Keratinocyte (primary cell): Measurements from ENCODE around the gene FCHSD1. TPM values are rescaled to one million over a fixed set of nuclear protein-coding genes. Genes with fewer than 3 reads are reported as not detected.

Source experiments
- DNase-seq: peaks from one replicate; pipeline ENCODE4 v3.0.0-alpha.2; 2011; ENCODE audit warnings: low read depth, missing footprints, low spot score
- FAIRE-seq: peaks from 2 replicates; lab custom pipeline; 2011; peaks lifted over from hg19 to GRCh38; lab: Jason Lieb, UNC
- H2AFZ ChIP-seq: 2 replicates; pipeline ENCODE4 v1.6.0; 2012; ENCODE audit warnings: low read length, control low read depth, inconsistent platforms; ENCODE audit not compliant: control insufficient read depth
- H3K27ac ChIP-seq: 2 replicates; pipeline ENCODE4 v1.5.1; 2011; ENCODE audit warnings: low read length; ENCODE audit not compliant: control insufficient read depth, insufficient read depth
- H3K27me3 ChIP-seq: 3 replicates; pipeline ENCODE4 v1.6.0; 2011; ENCODE audit warnings: low read length; ENCODE audit not compliant: control insufficient read depth, insufficient read depth; ENCODE audit errors: extremely low read depth
- H3K36me3 ChIP-seq, 2 experiments: 2 replicates in 1 of 2; 3 replicates in 1 of 2; pipeline ENCODE4 v1.5.1; 2011; ENCODE audit warnings: low read length in 2 of 2, mild to moderate bottlenecking in 1 of 2; ENCODE audit not compliant: control insufficient read depth in 2 of 2, insufficient read depth in 2 of 2; ENCODE audit errors: extremely low read depth in 1 of 2
- H3K4me1 ChIP-seq: 3 replicates; pipeline ENCODE4 v1.5.1; 2011; ENCODE audit warnings: low read length; ENCODE audit not compliant: control insufficient read depth, insufficient read depth; ENCODE audit errors: extremely low read depth
- H3K4me2 ChIP-seq: 3 replicates; pipeline ENCODE4 v1.6.0; 2011; ENCODE audit warnings: low read depth, low read length; ENCODE audit not compliant: control insufficient read depth, insufficient read depth; ENCODE audit errors: extremely low read depth
- H3K4me3 ChIP-seq, 3 experiments: fragments of 200-600 bp in 1 of 3; sonication (generic) in 1 of 3; 2 replicates in 2 of 3; 3 replicates in 1 of 3; pipeline ENCODE4 v1.5.1; 2011 to 2016; ENCODE audit warnings: low read length in 3 of 3, mild to moderate bottlenecking in 3 of 3, control low read depth in 2 of 3, inconsistent platforms in 1 of 3, low read depth in 1 of 3, mixed read lengths in 1 of 3, mixed run types in 1 of 3, moderate library complexity in 1 of 3; ENCODE audit not compliant: control insufficient read depth in 2 of 3, insufficient read depth in 2 of 3; ENCODE audit errors: extremely low read depth in 1 of 3
- H3K79me2 ChIP-seq: 2 replicates; pipeline ENCODE4 v1.6.0; 2012; ENCODE audit warnings: low read length; ENCODE audit not compliant: control insufficient read depth, insufficient read depth
- H3K9ac ChIP-seq: 3 replicates; pipeline ENCODE4 v1.6.0; 2011; ENCODE audit warnings: low read length; ENCODE audit not compliant: control insufficient read depth, insufficient read depth; ENCODE audit errors: extremely low read depth
- H3K9me1 ChIP-seq: 3 replicates; pipeline ENCODE4 v1.6.0; 2011; ENCODE audit warnings: low read length; ENCODE audit not compliant: control insufficient read depth, insufficient read depth; ENCODE audit errors: extremely low read depth
- H3K9me3 ChIP-seq: 2 replicates; pipeline ENCODE4 v1.5.1; 2012; ENCODE audit warnings: low read depth, low read length; ENCODE audit not compliant: control insufficient read depth
- H4K20me1 ChIP-seq: 3 replicates; pipeline ENCODE4 v1.6.0; 2011; ENCODE audit warnings: low read length; ENCODE audit not compliant: control insufficient read depth, insufficient read depth; ENCODE audit errors: extremely low read depth
- EZH2 ChIP-seq: IDR thresholded peaks from one replicate; pipeline ENCODE4 v1.6.1; 2012; ENCODE audit warnings: inconsistent platforms, mild to moderate bottlenecking, low read length, moderate library complexity
- dilution Hi-C: fragments of 300-500 bp; cut with MboI; formaldehyde crosslinking; loops from one replicate; pipeline ENCODE4 v1.7.0; 2020; ENCODE audit warnings: low sequenced_read_pairs; ENCODE audit not compliant: extremely low pct_ligation_motif_present
- polyA plus RNA-seq, 5 experiments: library from polyadenylated mRNA; depleted of rRNA in 3 of 5; stranded (reverse) in 3 of 5; stranded (forward) in 1 of 5; unstranded in 1 of 5; fragments of >200 nt; gene quantifications; 1 replicate in 1 of 5; 2 replicates in 3 of 5; 3 replicates in 1 of 5; pipeline versions ENCODE4 v1.2.1 to v1.2.3, GENCODE V29; 2011 to 2012; ENCODE audit warnings: missing spikeins in 2 of 5, low read depth in 1 of 5, low replicate concordance in 1 of 5
- TF ChIP-seq, protein P1 (sequence below), 3 experiments: IDR thresholded peaks in 1 of 3; conservative IDR thresholded peaks in 1 of 3; optimal IDR thresholded peaks in 1 of 3; 2 replicates in 2 of 3; 3 replicates in 1 of 3; pipeline versions ENCODE3 to v1.5.1; 2011; ENCODE audit warnings: low read length in 3 of 3, mild to moderate bottlenecking in 3 of 3, moderate library complexity in 2 of 3, control low read depth in 1 of 3, inconsistent platforms in 1 of 3; ENCODE audit not compliant: insufficient read depth in 2 of 3; ENCODE audit errors: extremely low read depth in 1 of 3

FCHSD1 gene
- polyA plus RNA-seq, 1 donor (not counting 4 experiments of a cell fraction or from before 2014, with no cell fraction given), result 13.5 TPM

DNA sequence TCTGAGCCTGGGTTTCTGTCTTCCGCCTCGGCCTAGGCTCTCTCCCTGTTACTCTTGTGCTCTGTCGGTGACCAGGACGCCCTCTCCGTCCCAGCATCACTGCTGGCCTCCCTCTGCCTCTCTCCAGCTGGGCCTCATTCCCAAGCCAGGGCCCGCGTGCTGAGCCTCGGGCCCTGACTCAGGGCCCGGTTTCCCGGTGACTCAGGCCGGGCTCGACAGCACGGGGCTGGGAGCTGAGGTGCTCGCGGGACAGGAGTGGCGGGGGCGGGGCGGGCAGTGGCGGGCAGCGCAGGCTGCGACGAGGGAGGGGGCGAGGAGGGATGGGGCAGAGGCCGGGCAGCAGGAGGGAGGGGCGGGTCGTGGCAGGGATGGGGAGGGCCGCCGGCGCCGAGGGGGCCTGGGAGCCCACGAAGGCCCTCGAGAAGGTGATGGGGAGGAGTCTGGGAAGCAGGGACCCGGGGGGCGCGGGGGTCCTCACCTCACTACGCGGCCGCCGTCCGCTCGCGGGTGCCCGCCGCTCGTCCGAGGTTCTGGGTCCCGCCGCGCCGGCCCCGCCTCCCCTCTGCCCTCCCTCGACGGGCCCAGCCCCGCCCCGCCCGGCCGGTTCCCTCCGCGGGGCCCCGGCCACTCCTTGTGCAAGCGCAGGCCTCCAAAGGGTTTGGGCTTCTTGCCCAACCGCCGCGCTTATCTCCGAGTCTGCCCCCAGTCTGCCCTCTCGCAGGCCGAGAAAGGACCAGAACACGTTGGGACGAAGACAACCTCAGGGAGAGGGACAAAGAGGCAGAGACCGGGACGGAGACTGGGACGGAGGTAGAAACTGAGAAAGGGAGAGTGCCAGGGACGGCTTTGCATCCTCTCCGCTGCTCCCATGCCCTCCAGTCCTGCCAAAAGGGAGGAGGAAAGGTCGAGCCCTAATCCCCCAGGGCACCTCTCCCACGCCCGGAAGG, 30.8 kb upstream of the FCHSD1 start, which contains the start of gene ARAP3:
Gene ARAP3 (minus strand): TSS at position 536 of the 947 bp plus-strand sequence. CDS start 1,744 bp downstream, outside the sequence.
- Histone ChIP-seq H3K9me1 (no peaks in the 10 kb centered on the region), H3K79me2 (no peaks in the 10 kb centered on the region), H2AFZ (peak within 1 kb of the TSS; percentile 81), H3K9ac (peak within 1 kb of the TSS; percentile 66), H3K4me1 (peaks cover 19% of the 10 kb centered on the region), H3K27me3 (no peaks in the 10 kb centered on the region), H4K20me1 (no peaks in the 10 kb centered on the region), H3K36me3 (no peaks in the 10 kb centered on the region), H3K9me3 (no peaks in the 10 kb centered on the region), H3K27ac (peak within 1 kb of the TSS; percentile 51), H3K4me3 (peak within 1 kb of the TSS; percentile 15 to 33 (median 31)), H3K4me2 (peak within 1 kb of the TSS; percentile 72)
- dilution Hi-C loops, result no loop called here
- no peak for FAIRE-seq
- DNase-seq, result no peak
- TF ChIP-seq, protein P1, sequence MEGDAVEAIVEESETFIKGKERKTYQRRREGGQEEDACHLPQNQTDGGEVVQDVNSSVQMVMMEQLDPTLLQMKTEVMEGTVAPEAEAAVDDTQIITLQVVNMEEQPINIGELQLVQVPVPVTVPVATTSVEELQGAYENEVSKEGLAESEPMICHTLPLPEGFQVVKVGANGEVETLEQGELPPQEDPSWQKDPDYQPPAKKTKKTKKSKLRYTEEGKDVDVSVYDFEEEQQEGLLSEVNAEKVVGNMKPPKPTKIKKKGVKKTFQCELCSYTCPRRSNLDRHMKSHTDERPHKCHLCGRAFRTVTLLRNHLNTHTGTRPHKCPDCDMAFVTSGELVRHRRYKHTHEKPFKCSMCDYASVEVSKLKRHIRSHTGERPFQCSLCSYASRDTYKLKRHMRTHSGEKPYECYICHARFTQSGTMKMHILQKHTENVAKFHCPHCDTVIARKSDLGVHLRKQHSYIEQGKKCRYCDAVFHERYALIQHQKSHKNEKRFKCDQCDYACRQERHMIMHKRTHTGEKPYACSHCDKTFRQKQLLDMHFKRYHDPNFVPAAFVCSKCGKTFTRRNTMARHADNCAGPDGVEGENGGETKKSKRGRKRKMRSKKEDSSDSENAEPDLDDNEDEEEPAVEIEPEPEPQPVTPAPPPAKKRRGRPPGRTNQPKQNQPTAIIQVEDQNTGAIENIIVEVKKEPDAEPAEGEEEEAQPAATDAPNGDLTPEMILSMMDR (optimal IDR thresholded peaks at IDR 0.05 in 1 of 3, IDR thresholded peaks at IDR 0.05 in 1 of 3, conservative IDR thresholded peaks at IDR 0.05 in 1 of 3; ENCODE audit: extremely low read depth in 1 of 3, insufficient read depth in 2 of 3, low read length in 3 of 3), result no peak
- no peak for TF ChIP-seq EZH2

DNA sequence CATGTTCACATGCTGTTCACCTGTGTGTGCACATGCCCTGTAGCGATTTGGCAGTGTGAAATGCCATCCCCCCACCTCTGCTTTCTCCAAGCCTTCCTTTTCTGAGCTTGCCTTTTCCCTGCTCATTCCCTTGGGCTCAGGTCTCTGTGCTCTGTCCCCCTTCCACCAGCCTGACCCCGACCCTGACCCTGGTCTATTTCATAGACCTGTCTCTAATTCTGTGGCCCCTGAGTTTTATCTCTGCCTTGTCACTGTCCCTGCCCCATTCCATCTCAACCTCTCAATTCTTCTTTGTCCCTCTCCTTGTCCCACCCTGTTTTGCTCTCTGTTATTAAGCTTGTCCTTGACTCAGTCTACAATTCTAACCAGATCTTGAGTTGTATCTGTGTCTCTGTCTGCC, 30.1 kb upstream of the FCHSD1 start:
- FAIRE-seq, result no peak

More for the DNA sequence above, 30.1 kb upstream of the FCHSD1 start:
- no peak for TF ChIP-seq EZH2
- TF ChIP-seq, protein P1 (optimal IDR thresholded peaks at IDR 0.05 in 1 of 3, IDR thresholded peaks at IDR 0.05 in 1 of 3, conservative IDR thresholded peaks at IDR 0.05 in 1 of 3; ENCODE audit: extremely low read depth in 1 of 3, insufficient read depth in 2 of 3, low read length in 3 of 3), result no peak
- H3K9ac ChIP-seq, result peak overlapping the region; percentile 66
- H3K4me1 ChIP-seq, result peaks cover 19% of the 10 kb centered on the region
- no peaks in the 10 kb centered on the region for H3K36me3 ChIP-seq
- H3K79me2 ChIP-seq, result no peaks in the 10 kb centered on the region
- no peaks in the 10 kb centered on the region for H3K27me3 ChIP-seq
- no peaks in the 10 kb centered on the region for H3K9me1 ChIP-seq
- DNase-seq, result no peak
- no peaks in the 10 kb centered on the region for H4K20me1 ChIP-seq
- peak overlapping the region; percentile 55 for H2AFZ ChIP-seq
- H3K9me3 ChIP-seq, result no peaks in the 10 kb centered on the region
- H3K4me3 ChIP-seq, result peak overlapping the region in 2 of 3 experiments; percentile 31 to 33
- peak overlapping the region; percentile 72 for H3K4me2 ChIP-seq
- dilution Hi-C loops, result no loop called here
- H3K27ac ChIP-seq, result peak overlapping the region; percentile 51
